Ishikawa (cell line): ENCODE measurements around the gene PMPCB.
A peak's percentile ranks its signal among the peaks of the same experiment; 100 is the strongest.

Experiments
- CEBPB ChIP-seq: IDR thresholded peaks from 2 replicates; pipeline ENCODE4 v1.6.1; 2012
- CREB1 ChIP-seq: IDR thresholded peaks from 2 replicates; pipeline ENCODE4 v1.6.1; 2012; ENCODE audit warnings: low read depth
- EGR1 ChIP-seq: IDR thresholded peaks from 2 replicates; pipeline ENCODE4 v1.6.1; 2012
- EP300 ChIP-seq: IDR thresholded peaks from 2 replicates; pipeline ENCODE4 v1.6.1; 2012; ENCODE audit warnings: borderline replicate concordance
- FOXM1 ChIP-seq: IDR thresholded peaks from 2 replicates; pipeline ENCODE4 v1.6.1; 2012; ENCODE audit warnings: low read depth, borderline replicate concordance
- MAX ChIP-seq: IDR thresholded peaks from 2 replicates; pipeline ENCODE4 v1.6.1; 2012
- NFIC ChIP-seq: IDR thresholded peaks from 2 replicates; pipeline ENCODE4 v1.6.1; 2012
- RAD21 ChIP-seq: IDR thresholded peaks from 2 replicates; pipeline ENCODE4 v1.6.1; 2012; ENCODE audit warnings: low read depth
- REST ChIP-seq: IDR thresholded peaks from 2 replicates; pipeline ENCODE4 v1.6.1; 2012; ENCODE audit warnings: low read depth, mild to moderate bottlenecking
- TAF1 ChIP-seq: IDR thresholded peaks from 2 replicates; pipeline ENCODE4 v1.6.1; 2012; ENCODE audit warnings: low read depth, mild to moderate bottlenecking
- TCF12 ChIP-seq: IDR thresholded peaks from 2 replicates; pipeline ENCODE4 v1.6.1; 2012; ENCODE audit warnings: low read depth
- TEAD4 ChIP-seq: IDR thresholded peaks from 2 replicates; pipeline ENCODE4 v1.6.1; 2012
- USF1 ChIP-seq: IDR thresholded peaks from 2 replicates; pipeline ENCODE4 v1.6.1; 2012
- YY1 ChIP-seq: IDR thresholded peaks from 2 replicates; pipeline ENCODE4 v1.6.1; 2012; ENCODE audit warnings: low read depth
- ZBTB7A ChIP-seq: IDR thresholded peaks from 2 replicates; pipeline ENCODE4 v1.6.1; 2012; ENCODE audit warnings: low read depth

PMPCB gene

GRCh38 chr7:103343758-103344452 lies 46.7 kb downstream of the PMPCB start:
- TF ChIP-seq MAX, result 0 out of 2 replicates have a peak, but pooled peaks have one; percentile 21
- no peak for TF ChIP-seq FOXM1

- TF ChIP-seq EP300, result peak; percentile 35; the same call in 1 of the 2 replicates
- TF ChIP-seq CEBPB, result no peak
- 0 out of 2 replicates have a peak, but pooled peaks have one; percentile 21 for TF ChIP-seq NFIC
- TF ChIP-seq FOXM1, result no peak
- peak; percentile 81 for TF ChIP-seq TAF1
- peak; percentile 78 for TF ChIP-seq YY1
- peak; percentile 71; the same call in 1 of the 2 replicates for TF ChIP-seq TCF12
- no peak for TF ChIP-seq REST
- TF ChIP-seq TEAD4, result no peak
- peak; percentile 67 for TF ChIP-seq CREB1
- TF ChIP-seq EGR1, result peak; percentile 91
- peak; percentile 70 for TF ChIP-seq USF1
- TF ChIP-seq MAX, result peak; percentile 97
- TF ChIP-seq ZBTB7A, result no peak
- TF ChIP-seq RAD21, result no peak
These were observed 47.4 kb downstream of the PMPCB start, which contains the start of gene DNAJC2 for GRCh38 chr7:103344453-103345149. Gene DNAJC2 (minus strand): TSS chr7:103344767. CDS start chr7:103344622, 145 bp downstream.

- TF ChIP-seq ZBTB7A, result no peak
- no peak for TF ChIP-seq YY1
These were observed 49.2 kb downstream of the PMPCB start for GRCh38 chr7:103346396-103346795.

GRCh38 chr7:103347507-103348267 lies 50.5 kb downstream of the PMPCB start, which contains the start of gene PSMC2:
Gene PSMC2 (plus strand): TSS chr7:103347643. CDS start chr7:103347712, 69 bp downstream.
- 0 out of 2 replicates have a peak, but pooled peaks have one; percentile 40 for TF ChIP-seq ZBTB7A
- peak; percentile 69 for TF ChIP-seq YY1
- 0 out of 2 replicates have a peak, but pooled peaks have one; percentile 5 for TF ChIP-seq NFIC
- peak; percentile 68 for TF ChIP-seq MAX
- TF ChIP-seq TCF12, result no peak
- TF ChIP-seq TEAD4, result no peak
- TF ChIP-seq CEBPB, result no peak
- TF ChIP-seq FOXM1, result no peak
- peak; percentile 85 for TF ChIP-seq USF1
- peak; percentile 85 for TF ChIP-seq TAF1
- no peak for TF ChIP-seq CREB1
- TF ChIP-seq EGR1, result no peak

- TF ChIP-seq FOXM1 (no peak), TCF12 (no peak), REST (no peak), NFIC (no peak), ZBTB7A (no peak), RAD21 (no peak), TEAD4 (no peak), EP300 (no peak), EGR1 (no peak), MAX (no peak), CEBPB (no peak), CREB1 (no peak), YY1 (no peak), TAF1 (no peak)
These were observed 51.2 kb downstream of the PMPCB start for GRCh38 chr7:103348452-103348851.
